Colon (tissue), 2 donors: ENCODE data around the gene HDAC9.
"Not testable (repeated sequence)": the region's sequence is repeated elsewhere in the genome, so short reads cannot be mapped to it uniquely, and the experiment has no call there.

Experiments used
- FAIRE-seq: peaks from 2 replicates; lab custom pipeline; 2012; peaks lifted over from hg19 to GRCh38; lab: Jason Lieb, UNC
- donor health status: control.
- donor health status: control.

HDAC9 gene

GRCh38 chr7:19030281-19030680 lies 534.7 kb downstream of the HDAC9 start:
- no peak for FAIRE-seq

- not testable (repeated sequence) for FAIRE-seq
These were observed 537.4 kb downstream of the HDAC9 start for GRCh38 chr7:19032942-19033341.

- no peak for FAIRE-seq
These were observed 556.3 kb downstream of the HDAC9 start for GRCh38 chr7:19051767-19052375.
